Activated CD4-positive, alpha-beta memory T cell treated with anti-CD3 and anti-CD28 coated beads, Interleukin-2, amount 10 ng/mL, durations not matched to agents 7 days and 5 days (primary cell): ENCODE results near the gene ACP2. TPM values are rescaled to one million over a fixed set of nuclear protein-coding genes. Genes with fewer than 3 reads are reported as not detected.

Source experiments
- CTCF ChIA-PET: fragments of 350-600 bp; sonication (Branson Sonifier 250); formaldehyde crosslinking; loops from one replicate; lab custom pipeline; 2021; ENCODE audit warnings: antibody characterized with exemption, inconsistent platforms; lab: Charles Lee
- POLR2A ChIA-PET: fragments of 350-600 bp; sonication (Branson Sonifier 250); formaldehyde crosslinking; loops from one replicate; lab custom pipeline; 2021; ENCODE audit warnings: antibody characterized with exemption; lab: Charles Lee
- DNase-seq: peaks from one replicate; pipeline ENCODE4 v3.0.0-alpha.2; 2020
- H3K27ac Mint-ChIP-seq: one replicate; pipeline ENCODE4 v1.8.0; 2021; ENCODE audit warnings: mild to moderate bottlenecking, mixed read lengths
- H3K27me3 Mint-ChIP-seq: one replicate; pipeline ENCODE4 v1.8.0; 2021; ENCODE audit warnings: mixed read lengths
- H3K36me3 Mint-ChIP-seq: one replicate; pipeline ENCODE4 v1.8.0; 2021; ENCODE audit warnings: low read depth, mixed read lengths
- H3K4me1 Mint-ChIP-seq: one replicate; pipeline ENCODE4 v1.8.0; 2021; ENCODE audit warnings: mixed read lengths
- H3K4me3 Mint-ChIP-seq: one replicate; pipeline ENCODE4 v1.8.0; 2021; ENCODE audit warnings: mild to moderate bottlenecking, mixed read lengths
- H3K9me3 Mint-ChIP-seq: one replicate; pipeline ENCODE4 v1.8.0; 2021; ENCODE audit warnings: mixed read lengths
- total RNA-seq, 2 experiments: library from RNA; stranded (reverse); gene quantifications; one replicate each; pipeline ENCODE4 v1.2.3, GENCODE V29; 2021

The ACP2 gene, protein sequence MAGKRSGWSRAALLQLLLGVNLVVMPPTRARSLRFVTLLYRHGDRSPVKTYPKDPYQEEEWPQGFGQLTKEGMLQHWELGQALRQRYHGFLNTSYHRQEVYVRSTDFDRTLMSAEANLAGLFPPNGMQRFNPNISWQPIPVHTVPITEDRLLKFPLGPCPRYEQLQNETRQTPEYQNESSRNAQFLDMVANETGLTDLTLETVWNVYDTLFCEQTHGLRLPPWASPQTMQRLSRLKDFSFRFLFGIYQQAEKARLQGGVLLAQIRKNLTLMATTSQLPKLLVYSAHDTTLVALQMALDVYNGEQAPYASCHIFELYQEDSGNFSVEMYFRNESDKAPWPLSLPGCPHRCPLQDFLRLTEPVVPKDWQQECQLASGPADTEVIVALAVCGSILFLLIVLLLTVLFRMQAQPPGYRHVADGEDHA
- 10 to 100 TPM; 26.6 to 27.1 TPM for total RNA-seq

- ChIA-PET POLR2A (interaction anchor here (0.6 to 4.0 kb wide), 22 partner anchors 10 to 688 kb away, joined by 3 to 90 read pairs (median 4); partner anchors contain the start of genes ARFGAP2, ARHGAP1, DDB2 and KBTBD4), CTCF (interaction anchor here (0.7 to 3.5 kb wide), 11 partner anchors 10 to 164 kb away, joined by 3 to 39 read pairs (median 8); partner anchors contain the start of genes DDB2 and NR1H3)
- Mint-ChIP-seq H3K27me3 (no peaks in the 10 kb centered on the region), H3K27ac (peak within 1 kb of the TSS; percentile 93), H3K4me1 (peaks cover 25% of the 10 kb centered on the region), H3K9me3 (no peaks in the 10 kb centered on the region), H3K36me3 (peaks cover 14% of the 10 kb centered on the region), H3K4me3 (peak within 1 kb of the TSS; percentile 98)
- peak; percentile 90 for DNase-seq
These were observed at the start of gene ACP2 for GRCh38 chr11:47248664-47249377. Gene ACP2, minus strand, starts transcription at chr11:47248814. Its CDS starts 25 bp downstream, at chr11:47248789.

DNA sequence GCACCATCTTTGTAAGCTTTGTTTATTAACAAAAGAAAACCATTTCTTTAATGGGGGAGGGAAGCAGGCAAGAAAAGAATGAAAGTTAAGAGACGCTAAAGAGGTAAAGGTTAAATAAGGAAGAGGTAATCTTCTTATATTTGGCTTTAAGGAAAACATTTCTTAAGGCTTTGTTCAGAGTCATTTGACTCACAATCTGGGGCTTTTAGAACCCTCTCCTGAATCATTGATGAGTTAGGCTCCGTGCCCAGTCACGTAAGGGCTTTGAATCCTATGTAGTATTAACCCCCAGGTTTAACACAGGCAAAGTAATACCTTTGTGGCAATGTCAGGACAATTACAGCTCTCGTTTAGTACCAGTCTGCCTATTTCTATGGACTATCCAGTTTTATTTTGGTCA lies 47.4 kb upstream of the ACP2 start:
- no peak for DNase-seq
- Mint-ChIP-seq H3K27ac (no peak overlapping the region), H3K9me3 (peaks cover 5% of the 10 kb centered on the region), H3K27me3 (no peaks in the 10 kb centered on the region), H3K4me1 (peaks cover 1% of the 10 kb centered on the region), H3K36me3 (peaks cover 83% of the 10 kb centered on the region), H3K4me3 (no peak overlapping the region)
- POLR2A ChIA-PET = no interaction called here
- CTCF ChIA-PET = no interaction called here

DNA sequence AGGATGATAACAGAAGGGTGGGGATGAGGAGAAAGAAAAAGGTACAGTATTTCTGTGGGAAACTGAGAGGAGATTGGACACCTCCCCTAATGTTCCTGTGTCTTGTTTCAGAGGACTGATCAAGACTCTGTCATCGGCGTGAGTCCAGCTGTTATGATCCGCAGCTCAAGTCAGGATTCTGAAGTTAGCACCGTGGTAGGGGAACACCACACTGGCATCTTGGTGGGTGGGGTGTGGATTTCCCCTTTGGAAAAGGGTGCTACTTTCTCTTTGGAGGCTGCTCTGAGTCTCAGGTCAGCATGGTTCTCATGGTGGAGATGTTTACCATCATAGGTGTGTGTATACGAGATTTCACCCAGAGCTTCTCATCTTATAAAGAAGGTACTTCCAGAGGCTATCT lies 46.8 kb upstream of the ACP2 start:
- Mint-ChIP-seq H3K4me3 (no peak overlapping the region), H3K4me1 (no peaks in the 10 kb centered on the region), H3K27me3 (no peaks in the 10 kb centered on the region), H3K27ac (no peak overlapping the region), H3K36me3 (peaks cover 83% of the 10 kb centered on the region), H3K9me3 (peaks cover 5% of the 10 kb centered on the region)
- DNase-seq = no peak
- POLR2A ChIA-PET = interaction anchor here (1.2 kb wide), 1 partner anchor 36 kb away, joined by 3 read pairs; no protein-coding TSS in a partner anchor
- CTCF ChIA-PET = interaction anchor here (0.6 kb wide), 1 partner anchor 16 kb away, joined by 5 read pairs; no protein-coding TSS in a partner anchor

DNA sequence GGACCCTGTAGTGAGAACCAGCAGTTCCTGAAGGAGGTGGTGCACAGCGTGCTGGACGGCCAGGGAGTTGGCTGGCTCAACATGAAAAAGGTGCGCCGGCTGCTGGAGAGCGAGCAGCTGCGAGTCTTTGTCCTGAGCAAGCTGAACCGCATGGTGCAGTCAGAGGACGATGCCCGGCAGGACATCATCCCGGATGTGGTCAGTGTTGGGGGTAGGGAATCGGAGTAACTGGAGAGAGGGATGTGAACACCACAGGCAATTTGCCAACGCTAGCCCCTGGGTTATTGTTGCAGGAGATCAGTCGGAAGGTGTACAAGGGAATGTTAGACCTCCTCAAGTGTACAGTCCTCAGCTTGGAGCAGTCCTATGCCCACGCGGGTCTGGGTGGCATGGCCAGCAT lies 41.2 kb upstream of the ACP2 start:
- ChIA-PET CTCF (no interaction called here), POLR2A (interaction anchor here (1.6 kb wide), 1 partner anchor 18 kb away, joined by 3 read pairs; no protein-coding TSS in a partner anchor)
- H3K27ac Mint-ChIP-seq = no peak overlapping the region
- H3K4me3 Mint-ChIP-seq = no peak overlapping the region
- no peaks in the 10 kb centered on the region for H3K9me3 Mint-ChIP-seq
- DNase-seq = no peak
- peaks cover 86% of the 10 kb centered on the region for H3K36me3 Mint-ChIP-seq
- H3K4me1 Mint-ChIP-seq = no peaks in the 10 kb centered on the region
- no peaks in the 10 kb centered on the region for H3K27me3 Mint-ChIP-seq

DNA sequence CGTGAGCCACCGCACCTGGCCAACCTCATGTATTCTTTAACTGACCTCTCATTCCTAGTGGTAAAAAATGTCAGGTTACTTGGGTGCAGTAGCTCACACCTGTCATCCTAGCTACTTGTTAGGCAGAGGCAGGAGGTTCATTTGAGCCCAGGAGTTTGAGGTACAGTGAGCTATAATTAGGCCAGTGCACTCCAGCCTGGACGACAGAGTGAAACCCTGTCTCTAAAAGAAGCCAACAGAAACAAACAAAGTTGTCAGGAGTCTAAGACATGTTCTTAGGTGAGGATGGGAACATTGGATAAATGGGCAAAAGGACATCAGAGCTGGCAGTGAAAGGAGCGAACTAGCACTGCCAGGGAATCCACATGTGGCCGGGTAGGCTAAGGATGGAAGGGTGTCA lies 39.5 kb upstream of the ACP2 start:
- Mint-ChIP-seq H3K4me1 (no peaks in the 10 kb centered on the region), H3K9me3 (no peaks in the 10 kb centered on the region), H3K4me3 (no peak overlapping the region), H3K36me3 (peaks cover 88% of the 10 kb centered on the region), H3K27ac (no peak overlapping the region), H3K27me3 (no peaks in the 10 kb centered on the region)
- no peak for DNase-seq
- ChIA-PET CTCF (no interaction called here), POLR2A (no interaction called here)

DNA sequence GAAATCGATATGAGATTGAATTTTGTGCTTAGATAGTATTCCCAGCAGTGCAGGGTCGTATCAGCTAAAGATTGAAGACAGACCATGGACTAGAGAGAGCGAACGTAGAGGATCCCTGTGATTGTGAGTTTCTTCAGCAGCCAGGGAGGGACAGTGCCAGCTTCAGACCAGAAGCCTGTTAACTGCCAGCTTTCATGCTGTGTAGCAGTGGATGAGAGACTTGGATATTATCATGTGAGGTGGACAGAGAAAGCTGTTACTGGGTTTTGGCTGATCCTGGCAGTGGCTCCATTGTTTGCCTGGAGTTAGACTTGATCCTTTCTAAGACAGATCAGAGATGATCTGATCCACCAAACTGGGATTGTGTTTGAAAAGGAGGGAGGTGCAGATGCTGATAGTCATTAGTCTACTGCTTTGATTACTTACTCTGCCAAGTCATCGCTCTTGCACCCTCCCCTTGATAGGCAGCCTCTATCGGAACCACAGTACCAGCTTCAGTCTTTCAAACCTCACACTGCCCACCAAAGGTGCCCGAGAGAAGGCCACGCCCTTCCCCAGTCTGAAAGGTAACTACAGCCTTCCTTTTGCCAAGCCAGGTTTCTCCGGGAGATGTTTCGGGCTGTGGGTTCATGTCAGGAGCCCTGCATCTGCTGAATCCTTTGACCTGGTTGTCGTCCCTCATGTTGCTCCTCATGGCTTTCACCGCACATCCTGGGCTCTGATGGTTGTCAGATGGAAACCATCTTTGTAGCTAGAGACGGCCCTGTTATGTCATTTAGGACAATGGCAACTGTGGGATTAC lies 37.6 kb upstream of the ACP2 start:
- POLR2A ChIA-PET = no interaction called here
- CTCF ChIA-PET = no interaction called here
- Mint-ChIP-seq H3K27me3 (no peaks in the 10 kb centered on the region), H3K4me1 (no peaks in the 10 kb centered on the region), H3K9me3 (no peaks in the 10 kb centered on the region), H3K36me3 (peaks cover 81% of the 10 kb centered on the region), H3K4me3 (no peak overlapping the region), H3K27ac (no peak overlapping the region)
- no peak for DNase-seq

DNA sequence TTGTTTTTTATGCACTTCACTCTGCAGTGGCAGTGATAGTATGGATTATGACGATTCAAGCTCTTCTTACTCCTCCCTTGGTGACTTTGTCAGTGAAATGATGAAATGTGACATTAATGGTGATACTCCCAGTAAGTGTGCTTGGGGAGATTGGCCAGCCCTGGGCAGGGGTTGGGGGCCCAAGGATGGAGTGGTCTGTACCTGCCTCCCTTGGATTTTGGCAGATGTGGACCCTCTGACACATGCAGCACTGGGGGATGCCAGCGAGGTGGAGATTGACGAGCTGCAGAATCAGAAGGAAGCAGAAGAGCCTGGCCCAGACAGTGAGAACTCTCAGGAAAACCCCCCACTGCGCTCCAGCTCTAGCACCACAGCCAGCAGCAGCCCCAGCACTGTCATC lies 35.5 kb upstream of the ACP2 start:
- H3K27ac Mint-ChIP-seq = no peak overlapping the region
- no peak for DNase-seq
- H3K36me3 Mint-ChIP-seq = peaks cover 74% of the 10 kb centered on the region
- ChIA-PET CTCF (interaction anchor here (1.5 kb wide), 1 partner anchor 36 kb away, joined by 3 read pairs; the partner anchor contains the start of gene ACP2), POLR2A (no interaction called here)
- no peak overlapping the region for H3K4me3 Mint-ChIP-seq
- no peaks in the 10 kb centered on the region for H3K4me1 Mint-ChIP-seq
- H3K9me3 Mint-ChIP-seq = no peaks in the 10 kb centered on the region
- no peaks in the 10 kb centered on the region for H3K27me3 Mint-ChIP-seq

GRCh38 chr11:47282462-47282861 lies 33.8 kb upstream of the ACP2 start:
- Mint-ChIP-seq H3K27me3 (no peaks in the 10 kb centered on the region), H3K4me3 (no peak overlapping the region), H3K4me1 (no peaks in the 10 kb centered on the region), H3K27ac (no peak overlapping the region), H3K9me3 (no peaks in the 10 kb centered on the region), H3K36me3 (peaks cover 73% of the 10 kb centered on the region)
- DNase-seq = no peak
- CTCF ChIA-PET = no interaction called here
- POLR2A ChIA-PET = no interaction called here

DNA sequence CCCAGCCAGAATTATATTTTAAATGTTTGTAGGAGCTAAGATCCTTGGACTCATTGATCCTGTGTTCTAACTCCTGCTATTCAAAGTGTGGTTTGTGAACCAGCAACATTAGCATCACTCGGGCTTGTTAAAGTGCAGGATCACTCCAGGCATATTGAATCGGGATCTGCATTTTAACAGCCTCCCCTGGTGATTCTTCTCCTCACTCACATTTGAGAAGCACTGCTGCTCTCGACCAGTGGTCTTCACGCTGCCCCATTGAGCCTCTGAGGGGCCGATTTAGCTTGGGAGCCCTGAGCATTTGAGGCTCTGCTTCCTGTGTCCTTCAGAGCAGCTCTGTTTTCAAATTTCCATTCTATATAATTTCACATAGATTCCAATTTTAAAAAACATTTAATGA lies 32.2 kb upstream of the ACP2 start:
- ChIA-PET CTCF (interaction anchor here (0.9 kb wide), 1 partner anchor 47 kb away, joined by 3 read pairs; no protein-coding TSS in a partner anchor), POLR2A (interaction anchor here (1.8 kb wide), 1 partner anchor 67 kb away, joined by 5 read pairs; the partner anchor contains the start of gene DDB2)
- H3K36me3 Mint-ChIP-seq = peaks cover 76% of the 10 kb centered on the region
- DNase-seq = no peak
- H3K27me3 Mint-ChIP-seq = no peaks in the 10 kb centered on the region
- no peak overlapping the region for H3K4me3 Mint-ChIP-seq
- no peaks in the 10 kb centered on the region for H3K9me3 Mint-ChIP-seq
- H3K4me1 Mint-ChIP-seq = no peaks in the 10 kb centered on the region
- H3K27ac Mint-ChIP-seq = no peak overlapping the region

DNA sequence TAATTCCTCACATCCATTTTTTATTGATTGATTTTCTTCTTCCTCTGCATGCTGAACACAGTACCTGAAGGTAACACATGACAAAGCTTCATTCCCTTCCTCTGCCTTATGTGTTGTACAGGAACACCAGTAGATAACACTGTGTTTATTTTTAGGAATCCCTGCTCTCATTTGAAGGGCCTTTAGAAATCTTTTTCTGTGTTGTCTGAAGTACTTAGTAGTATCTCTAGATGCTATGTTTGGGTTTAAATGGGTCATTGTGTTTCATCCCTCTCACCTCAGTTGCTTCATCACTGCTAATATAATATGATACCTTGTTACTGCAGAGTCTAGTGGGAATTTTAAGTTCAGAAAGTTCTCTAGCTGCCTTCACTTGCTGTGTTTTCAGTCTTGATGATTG lies 31.5 kb upstream of the ACP2 start:
- Mint-ChIP-seq H3K27ac (no peak overlapping the region), H3K4me3 (no peak overlapping the region), H3K4me1 (no peaks in the 10 kb centered on the region), H3K36me3 (peaks cover 76% of the 10 kb centered on the region), H3K27me3 (no peaks in the 10 kb centered on the region), H3K9me3 (no peaks in the 10 kb centered on the region)
- CTCF ChIA-PET = no interaction called here
- POLR2A ChIA-PET = interaction anchor here (1.8 kb wide), 1 partner anchor 66 kb away, joined by 5 read pairs; the partner anchor contains the start of gene DDB2
- DNase-seq = no peak

DNA sequence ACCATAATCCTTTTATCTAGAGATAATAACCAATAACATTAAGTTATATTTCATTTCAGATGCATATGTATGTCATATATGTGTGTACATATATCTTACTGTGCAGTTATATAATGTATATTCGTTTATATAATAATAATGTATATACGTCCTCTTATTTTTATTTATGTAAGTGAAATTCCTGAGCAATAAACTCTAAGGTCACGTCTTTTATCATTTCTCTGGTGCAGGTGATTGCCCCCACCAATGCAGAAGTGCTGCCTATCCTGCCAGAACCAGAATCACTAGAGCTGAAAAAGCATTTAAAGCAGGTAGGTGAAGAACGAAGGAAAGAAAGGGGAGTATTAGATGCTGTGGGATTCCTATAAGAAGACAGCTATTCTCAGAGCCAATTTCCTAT lies 30.2 kb upstream of the ACP2 start:
- CTCF ChIA-PET = interaction anchor here (0.7 kb wide), 1 partner anchor 16 kb away, joined by 5 read pairs; no protein-coding TSS in a partner anchor
- DNase-seq = no peak

GRCh38 chr11:47278058-47278457 lies 29.4 kb upstream of the ACP2 start:
- DNase-seq = no peak
- peaks cover 3% of the 10 kb centered on the region for H3K4me1 Mint-ChIP-seq
- H3K36me3 Mint-ChIP-seq = peaks cover 78% of the 10 kb centered on the region
- ChIA-PET POLR2A (no interaction called here), CTCF (no interaction called here)
- H3K9me3 Mint-ChIP-seq = no peaks in the 10 kb centered on the region
- H3K4me3 Mint-ChIP-seq = no peak overlapping the region
- H3K27me3 Mint-ChIP-seq = no peaks in the 10 kb centered on the region
- no peak overlapping the region for H3K27ac Mint-ChIP-seq

More for the DNA sequence above, 30.2 kb upstream of the ACP2 start:
- Mint-ChIP-seq H3K36me3 (peaks cover 76% of the 10 kb centered on the region), H3K4me3 (no peak overlapping the region), H3K4me1 (peaks cover under 1% of the 10 kb centered on the region), H3K27me3 (no peaks in the 10 kb centered on the region), H3K27ac (no peak overlapping the region), H3K9me3 (no peaks in the 10 kb centered on the region)
- POLR2A ChIA-PET = no interaction called here
